Germinal center (tissue), 1 donor: ENCODE data around the gene DCT.
"Not testable (repeated sequence)": the region's sequence is repeated elsewhere in the genome, so short reads cannot be mapped to it uniquely, and the experiment has no call there.

Source experiments
- DNase-seq: peaks from one replicate; pipeline ENCODE4 v3.0.0; 2012; ENCODE audit warnings: mixed read lengths, low spot score

DCT gene

DNA sequence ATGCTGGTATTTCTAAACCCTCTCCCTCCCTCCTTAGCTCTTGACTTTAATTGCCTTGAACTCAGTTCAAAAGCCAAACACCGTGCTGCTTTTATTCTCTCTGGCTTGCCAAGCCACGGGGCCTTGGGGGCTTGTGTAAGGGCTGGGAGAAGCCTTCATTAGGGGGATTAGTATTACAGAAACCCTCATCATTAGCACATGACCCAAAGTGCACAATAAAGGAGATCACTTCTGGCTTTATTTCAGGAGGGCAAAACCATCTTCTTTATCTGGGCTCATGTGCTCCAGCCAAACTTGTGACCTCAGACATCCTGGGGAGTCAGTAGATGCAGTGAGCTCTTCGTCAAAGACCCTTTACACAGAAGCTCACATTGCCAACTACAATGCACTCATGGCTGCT, at the start of gene DCT:
Gene DCT (minus strand): TSS at position 67 of the 400 bp plus-strand sequence. CDS start 427 bp downstream, outside the sequence.
- no peak for DNase-seq

DNA sequence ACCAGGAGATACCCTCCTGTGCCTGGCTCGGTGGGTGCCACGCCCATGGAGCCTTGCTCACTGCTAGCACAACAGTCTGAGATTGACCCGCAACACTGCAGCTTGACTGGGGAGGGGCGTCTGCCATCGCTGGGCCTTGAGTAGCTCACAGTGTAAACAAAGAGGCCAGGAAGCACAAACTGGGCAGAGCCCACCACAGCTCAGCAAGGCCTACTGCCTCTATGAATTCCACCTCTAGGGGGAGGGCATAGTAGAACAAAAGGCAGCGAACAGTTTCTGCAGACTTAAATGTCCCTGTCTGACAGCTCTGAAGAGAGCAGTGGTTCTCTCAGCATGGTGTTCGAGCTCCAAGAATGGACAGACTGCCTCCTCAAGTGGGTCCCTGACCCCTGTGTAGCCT, 47.5 kb upstream of the DCT start:
- DNase-seq, result not testable (repeated sequence)

DNA sequence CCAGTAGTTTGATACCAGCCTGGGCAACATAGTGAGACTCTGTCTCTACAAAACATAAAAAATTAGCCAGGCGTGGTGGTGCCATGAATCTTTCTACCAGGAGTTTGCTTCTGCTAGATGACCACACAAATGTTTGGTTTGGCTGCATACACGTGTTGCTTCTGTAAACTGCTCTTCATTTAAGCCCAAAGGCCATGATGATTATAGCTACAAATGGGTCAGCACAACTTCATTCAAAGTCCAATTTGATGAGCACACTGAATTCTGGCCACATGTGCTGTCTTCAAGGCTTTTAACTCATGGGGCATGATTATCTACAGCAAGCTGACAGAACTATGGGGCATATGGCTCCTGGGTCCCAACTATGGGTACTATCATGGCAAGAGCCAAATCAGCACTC, 46.3 kb upstream of the DCT start:
- DNase-seq, result no peak

DNA sequence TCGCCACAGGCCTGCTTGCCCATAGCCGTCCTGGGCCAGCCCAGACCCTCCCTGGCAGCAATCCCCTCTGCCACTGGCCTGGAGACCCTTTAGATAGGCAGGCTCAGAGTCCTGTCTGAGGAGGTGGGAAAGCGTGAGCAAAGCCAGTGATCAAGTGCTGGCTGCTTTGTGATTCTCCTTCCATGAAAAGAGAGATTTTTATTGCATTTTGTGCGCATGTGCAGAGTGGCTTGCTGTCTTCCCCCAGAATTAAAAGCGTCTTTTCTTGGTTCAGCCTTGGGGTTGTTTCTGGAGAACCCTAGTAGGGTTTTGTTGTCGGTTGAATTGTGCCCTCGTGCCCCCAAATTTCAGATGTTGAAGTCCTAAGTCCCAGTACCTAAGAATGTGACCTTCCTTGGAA, 44.9 kb upstream of the DCT start:
- DNase-seq, result no peak

DNA sequence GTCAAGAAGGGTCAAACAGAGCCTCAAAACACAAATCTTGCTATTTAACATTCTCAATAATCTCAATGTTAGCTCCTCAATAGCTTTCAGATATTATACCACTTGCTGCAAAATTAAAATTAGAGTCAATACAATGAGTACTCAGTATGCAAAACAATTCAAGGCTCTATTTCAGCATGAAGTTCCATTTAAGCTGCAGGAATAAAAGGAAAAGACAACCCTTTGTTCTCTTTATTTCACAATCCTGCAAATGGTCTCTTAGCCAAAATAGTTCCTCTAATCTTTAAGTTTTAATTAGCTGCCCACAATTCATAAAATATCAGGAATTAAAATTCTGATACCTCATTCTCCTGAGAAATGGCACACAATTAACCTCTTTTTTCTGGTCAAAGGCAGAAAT, 40.5 kb upstream of the DCT start:
- no peak for DNase-seq

DNA sequence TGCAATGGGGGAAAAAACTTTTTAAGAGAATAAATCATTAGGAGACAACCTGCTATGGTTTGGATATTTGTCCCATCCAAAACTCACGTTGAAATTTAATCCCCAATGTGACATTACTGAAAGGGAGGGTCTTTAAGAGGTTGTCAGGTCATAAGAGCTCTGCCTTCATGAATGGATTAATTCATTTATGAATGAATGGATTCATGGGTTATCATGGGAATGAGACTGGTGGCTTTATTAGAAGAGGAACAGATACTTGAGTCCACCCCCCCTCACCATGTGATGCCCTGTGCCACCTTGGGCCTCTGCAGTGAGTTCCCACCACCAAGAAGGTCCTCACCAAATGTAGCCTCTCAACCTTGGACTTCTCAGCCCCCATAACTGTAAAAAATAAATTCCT, 37.0 kb upstream of the DCT start:
- DNase-seq, result no peak

DNA sequence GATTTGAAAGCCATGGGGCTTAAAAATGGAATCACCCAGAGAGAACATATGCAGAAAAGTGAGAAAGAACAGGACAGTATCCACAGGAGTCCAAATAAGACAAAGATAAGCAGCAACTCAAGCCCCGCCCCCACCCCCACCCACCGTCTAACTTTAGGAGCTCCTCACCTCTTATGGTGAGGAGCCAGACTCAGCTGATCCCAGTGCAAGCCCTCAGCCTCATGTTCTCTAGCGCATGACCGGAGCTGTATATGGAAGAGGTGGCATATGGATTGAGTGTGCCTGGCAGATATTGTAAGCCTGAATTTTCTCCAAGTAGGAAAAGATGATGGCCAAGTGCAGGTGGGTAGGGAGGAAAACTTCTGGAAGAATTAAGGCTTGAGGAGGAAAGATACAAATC, 36.4 kb upstream of the DCT start:
- no peak for DNase-seq

DNA sequence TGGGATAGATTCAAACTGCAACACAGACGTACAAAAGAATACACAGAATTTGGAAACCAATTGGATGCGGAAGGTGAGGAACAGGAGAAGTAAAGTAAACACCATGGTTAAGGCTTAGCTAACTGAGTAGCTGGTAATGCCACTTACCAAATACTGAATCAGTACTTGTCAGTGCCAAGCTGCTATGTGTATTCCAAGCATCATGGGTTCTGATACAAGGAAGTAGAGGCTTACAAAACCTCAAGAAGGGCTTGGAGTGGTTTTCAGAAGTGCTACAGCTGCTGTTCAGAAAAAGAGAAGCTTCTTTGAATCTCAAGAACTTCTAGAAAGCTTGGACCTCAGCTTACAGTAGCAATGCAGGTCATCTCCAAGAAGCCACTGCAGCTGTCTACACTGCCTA, 35.9 kb upstream of the DCT start:
- DNase-seq, result no peak

DNA sequence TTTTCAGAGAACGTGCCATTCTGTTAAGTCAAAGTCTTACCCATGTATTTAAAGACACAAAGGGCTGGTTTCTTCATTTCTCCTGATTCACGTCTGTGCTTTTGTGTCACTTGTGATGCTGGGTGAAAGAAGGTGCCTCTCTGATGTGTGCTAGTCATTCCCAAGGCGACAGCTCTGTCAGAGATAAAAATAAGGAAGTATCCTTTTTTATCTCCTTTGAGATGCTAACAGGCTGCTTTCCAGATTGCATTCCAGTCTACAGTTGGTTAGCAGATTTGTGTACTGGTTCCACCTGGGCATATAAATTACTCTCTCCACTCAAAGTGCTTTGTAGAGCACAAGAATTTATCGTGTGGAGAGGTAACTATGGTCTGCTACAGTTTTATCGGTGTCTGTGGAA, 33.5 kb upstream of the DCT start:
- no peak for DNase-seq

DNA sequence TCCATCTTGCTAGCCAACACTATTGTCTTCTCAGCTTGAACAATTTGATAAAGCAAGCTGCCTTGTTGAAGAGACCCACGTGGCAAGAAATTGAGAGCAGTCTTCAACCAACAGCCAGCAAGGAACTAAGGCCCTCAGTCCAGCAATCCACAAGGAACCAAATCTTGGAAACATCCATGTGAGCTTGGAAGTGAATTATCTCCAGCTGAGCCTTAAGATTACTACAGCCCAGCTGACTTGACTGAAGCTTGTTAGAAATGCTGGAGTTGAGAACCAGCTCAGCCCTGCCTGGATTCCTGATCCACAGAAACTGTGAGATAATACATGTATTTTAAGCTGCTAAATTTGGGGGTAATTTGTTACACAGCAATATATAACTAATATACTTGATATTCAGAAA, 26.2 kb upstream of the DCT start:
- no peak for DNase-seq

DNA sequence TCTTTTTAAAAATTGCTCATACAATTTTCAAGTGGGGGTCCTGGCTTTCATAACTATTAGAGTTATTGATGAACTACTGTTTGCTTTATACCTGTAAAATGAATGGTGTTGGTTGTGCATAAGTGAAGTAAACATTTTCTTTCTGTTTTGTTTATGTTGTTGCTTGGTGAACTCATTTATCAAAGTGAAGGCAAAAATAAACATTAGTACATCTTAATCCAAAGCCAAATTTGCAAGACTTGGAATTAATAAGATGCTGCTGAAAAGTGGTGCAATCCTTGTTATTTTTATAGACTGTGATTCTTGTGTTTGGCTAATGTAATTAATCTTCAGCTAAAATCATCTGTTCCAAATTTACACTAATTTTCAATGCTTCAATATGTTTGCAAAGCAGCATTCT, 24.4 kb upstream of the DCT start:
- no peak for DNase-seq

DNA sequence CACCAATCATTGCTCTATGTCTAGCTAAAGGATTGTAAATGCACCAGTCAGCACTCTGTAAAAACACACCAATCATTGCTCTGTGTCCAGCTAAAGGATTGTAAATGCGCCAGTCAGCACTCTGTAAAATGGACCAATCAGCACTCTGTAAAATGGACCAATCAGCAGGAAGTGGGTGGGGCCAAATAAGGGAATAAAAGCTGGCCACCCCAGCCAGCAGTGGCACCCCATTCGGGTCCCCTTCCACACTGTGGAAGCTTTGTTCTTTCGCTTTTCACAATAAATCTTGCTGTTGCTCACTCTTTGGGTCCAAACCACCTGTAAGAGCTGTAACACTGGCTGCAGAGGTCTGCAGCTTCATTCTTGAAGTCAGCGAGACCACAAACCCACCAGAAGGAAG, 19.3 kb upstream of the DCT start:
- not testable (repeated sequence) for DNase-seq

DNA sequence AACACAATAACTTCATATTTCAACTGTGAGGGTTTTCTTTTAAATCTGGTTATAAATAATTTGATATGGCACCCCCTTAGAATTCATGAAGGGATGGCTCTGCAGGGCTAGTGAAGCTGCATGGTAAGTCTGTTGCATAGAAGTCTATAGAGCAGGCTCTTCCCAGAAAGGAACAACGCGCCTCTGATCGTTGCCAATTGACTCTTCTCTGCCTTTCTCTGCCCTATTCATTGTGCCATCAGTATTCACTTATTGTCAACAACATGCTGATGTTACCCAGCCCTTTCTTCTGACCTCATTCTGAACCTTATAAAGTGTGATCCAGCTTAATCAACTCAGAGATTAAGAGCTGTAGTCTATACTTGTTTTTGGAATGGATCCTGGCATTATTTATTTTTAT, 16.3 kb upstream of the DCT start:
- no peak for DNase-seq

DNA sequence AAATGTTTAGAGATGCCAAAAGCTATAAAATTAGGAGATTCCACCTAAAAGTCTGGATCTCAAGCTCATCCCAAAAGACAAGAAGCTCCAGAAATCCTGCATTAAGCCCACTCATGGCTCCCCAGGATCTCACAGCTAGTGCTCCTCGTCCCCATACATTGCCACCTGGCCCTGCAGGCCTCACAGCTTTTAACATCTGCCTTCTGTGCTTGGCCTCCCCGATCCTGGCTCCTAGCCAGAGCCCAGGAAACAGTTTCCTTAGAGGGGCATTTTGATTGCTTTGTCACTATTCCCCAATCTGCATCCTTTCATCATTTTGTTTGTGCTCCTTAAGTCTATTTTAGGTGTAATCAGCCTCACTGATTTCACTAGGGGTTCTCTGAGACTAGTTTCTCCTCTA, 14.5 kb upstream of the DCT start:
- no peak for DNase-seq

DNA sequence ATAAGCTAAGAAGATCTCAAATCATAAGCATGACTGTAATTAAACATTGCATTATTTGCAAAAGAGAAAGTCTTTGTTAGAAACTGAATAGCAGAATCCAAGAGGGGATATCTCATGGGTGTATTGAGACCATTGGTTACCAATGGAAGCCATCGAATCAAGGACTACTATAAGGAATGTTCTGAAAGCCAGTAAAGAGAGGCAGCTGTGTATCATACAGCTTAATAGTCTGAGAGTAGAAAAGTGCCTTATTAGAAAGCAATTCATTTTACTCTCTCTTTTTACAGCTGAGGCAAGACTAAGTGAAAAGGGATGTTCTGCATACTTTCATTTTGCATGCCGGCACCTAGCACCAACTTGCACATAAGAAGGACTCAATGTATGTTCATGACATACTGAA, 7.6 kb upstream of the DCT start:
- no peak for DNase-seq

DNA sequence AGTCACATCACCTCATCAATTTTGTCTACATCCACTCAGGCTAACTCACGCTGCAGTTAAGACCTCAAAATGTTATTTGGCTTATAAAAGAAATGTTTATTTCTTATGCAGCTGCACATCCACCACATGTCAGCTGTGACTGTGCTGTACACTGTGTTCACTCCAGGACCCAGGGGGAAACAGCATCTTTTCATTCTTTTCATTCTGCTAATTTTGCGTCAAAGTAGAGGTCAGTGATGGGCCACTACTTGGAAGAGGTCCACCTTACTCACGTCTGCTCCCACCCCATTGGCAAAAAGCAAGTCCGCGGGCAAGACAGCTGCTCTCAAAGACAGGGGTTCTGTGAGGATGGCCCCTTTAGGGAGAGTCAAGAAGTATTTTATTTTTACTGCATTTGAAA, 4.5 kb upstream of the DCT start:
- no peak for DNase-seq

DNA sequence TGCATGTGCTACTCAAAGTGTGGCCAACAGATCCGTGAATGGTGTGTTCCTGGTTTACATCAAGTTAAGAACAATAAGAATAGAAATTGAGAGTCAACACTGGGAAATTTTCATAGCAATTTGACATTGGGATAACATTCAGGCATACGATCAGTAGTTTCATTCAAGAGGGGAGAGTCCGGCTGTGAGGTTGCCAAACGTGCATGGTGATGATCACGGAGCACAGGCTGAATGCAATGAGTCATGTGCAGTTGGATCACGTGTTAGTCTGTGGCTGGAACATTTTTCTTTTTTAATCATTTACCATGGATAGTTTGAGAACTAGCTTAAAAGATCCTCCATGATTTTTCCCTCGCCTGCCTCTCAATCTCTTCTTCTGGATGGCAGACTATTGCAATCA, 2.5 kb upstream of the DCT start:
- no peak for DNase-seq

DNA sequence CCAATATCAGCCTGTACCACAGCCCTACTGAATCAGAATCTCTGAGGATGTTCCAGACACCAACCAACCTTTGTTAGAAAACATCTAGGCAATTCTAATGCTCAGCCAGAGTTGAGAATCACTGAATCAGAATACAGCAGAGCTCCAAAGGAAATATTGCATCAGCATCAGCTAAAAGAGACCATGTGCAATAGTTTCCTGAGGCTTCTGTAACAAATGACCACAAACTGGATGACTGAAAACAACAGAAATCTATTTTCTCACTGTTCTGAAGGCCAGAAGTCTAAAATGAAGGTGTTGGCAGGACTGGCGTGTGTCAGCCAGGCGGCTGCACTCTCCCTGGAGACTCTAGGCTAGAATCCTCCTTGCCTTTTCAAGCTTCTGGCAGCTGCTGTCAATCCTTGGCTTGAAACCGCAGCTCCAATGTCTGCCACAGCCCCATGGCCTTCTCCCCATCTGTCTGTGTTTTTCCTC, 1.2 kb upstream of the DCT start:
- no peak for DNase-seq

DNA sequence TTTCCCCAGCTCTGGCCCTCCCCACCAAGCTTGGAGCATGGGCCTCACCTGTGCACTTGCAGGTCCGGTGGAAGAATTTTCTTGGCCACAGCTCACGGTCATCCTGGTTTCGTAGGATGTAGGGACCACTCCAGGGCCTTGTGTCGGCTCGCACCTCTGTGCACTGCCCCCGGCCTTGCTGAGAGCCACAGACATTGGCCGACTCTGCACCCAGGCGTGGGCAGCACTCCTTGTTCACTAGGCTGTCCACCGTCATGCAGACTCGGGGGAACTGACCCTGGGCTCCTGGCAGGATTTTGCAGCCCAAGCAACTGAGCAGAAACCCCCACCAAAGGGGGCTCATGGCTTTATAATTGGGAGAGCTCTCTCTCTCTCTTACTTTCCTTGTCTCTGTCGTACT, 569 bp downstream of the DCT start:
- DNase-seq, result no peak

DNA sequence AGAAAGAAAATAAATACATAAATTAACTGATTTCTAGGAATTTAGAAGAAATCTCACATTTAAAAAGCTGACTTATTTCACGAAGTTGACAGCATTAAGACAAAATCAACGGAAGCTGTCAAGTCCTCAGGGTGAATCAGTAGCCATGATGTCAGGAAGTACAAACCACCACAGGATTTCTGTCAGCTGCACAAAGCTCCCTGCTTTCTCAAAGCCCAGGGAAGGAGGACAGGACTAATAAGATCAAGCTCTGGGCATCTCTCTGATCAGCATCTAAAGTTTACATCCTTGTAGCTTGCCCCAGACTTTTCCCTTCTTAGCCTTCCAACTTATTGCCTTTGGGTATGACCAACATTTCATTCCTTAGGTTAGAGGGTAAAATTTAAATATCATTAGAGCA, 9.4 kb downstream of the DCT start:
- no peak for DNase-seq

DNA sequence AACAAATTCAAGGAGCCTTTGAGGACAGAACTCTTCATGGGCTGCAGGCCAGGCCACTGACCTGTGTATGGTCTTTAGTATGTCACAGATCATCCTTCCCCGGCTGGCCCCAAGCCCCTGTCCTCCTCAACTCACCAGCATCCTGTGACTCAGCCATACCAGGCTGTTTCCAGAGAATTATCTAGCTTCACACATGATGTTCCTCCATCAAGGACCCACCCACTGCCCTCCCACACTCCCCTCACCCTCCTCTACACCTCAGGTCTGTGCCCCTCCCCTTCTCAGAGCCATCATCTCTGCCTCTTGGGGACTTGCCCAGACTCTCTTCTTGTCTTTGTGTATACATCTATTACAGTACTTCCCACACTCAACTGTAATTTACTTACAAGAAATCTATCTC, 14.7 kb downstream of the DCT start:
- DNase-seq, result no peak

DNA sequence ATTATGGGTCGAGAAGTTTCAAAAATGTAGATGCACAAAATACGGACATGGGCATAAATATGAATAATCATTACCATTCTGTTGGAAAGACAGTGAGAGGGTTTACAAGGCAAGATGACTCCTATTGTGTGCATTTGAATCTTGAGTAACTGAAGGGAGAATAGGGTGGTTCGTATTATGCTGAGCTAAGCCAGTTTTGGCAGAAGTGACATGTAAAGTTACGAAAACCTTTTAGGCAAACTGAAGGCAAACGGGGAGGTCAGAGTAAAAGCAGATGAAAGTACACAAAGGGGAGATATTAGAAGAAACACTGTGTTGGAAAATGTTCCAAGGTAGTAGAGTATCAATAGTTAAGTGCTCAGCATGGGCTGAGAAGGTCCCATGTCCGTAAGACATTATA, 16.8 kb downstream of the DCT start:
- DNase-seq, result no peak

DNA sequence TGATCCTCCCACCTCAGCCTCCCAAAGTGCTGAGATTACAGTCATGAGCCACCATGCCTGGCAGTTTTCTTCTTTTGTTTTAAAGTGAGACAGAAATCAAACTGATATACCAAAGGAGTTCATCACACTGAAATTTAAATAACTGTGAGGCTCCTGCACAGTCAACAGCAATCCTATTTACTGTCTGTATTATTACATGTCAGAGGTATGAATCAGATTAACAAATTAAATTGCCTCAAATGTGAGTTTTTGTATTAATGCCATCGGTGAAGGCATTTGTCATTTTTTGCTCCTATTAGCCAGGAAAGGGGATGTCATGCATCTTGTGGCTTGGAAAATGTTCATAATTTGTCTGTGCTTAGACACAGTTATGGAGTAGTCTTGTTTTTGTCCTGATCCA, 20.4 kb downstream of the DCT start:
- DNase-seq, result no peak

DNA sequence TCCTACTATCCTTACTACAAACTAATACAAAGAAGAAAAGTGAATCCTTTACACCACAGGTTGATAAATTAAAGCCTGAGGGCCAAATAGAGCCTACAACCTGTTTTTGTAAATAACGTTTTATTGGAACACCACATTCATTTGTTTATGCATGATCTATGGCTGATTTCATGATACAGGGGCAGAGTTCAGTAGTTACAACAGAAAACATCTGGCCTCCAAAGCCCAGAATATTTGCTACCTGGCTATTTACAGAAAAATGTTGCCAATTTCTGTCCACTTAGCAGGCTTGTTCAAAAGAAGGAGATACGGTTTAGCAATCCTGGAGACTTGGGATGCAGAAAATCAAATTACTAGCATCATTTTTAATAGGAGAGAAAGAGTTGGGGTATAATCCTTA, 24.1 kb downstream of the DCT start:
- no peak for DNase-seq

DNA sequence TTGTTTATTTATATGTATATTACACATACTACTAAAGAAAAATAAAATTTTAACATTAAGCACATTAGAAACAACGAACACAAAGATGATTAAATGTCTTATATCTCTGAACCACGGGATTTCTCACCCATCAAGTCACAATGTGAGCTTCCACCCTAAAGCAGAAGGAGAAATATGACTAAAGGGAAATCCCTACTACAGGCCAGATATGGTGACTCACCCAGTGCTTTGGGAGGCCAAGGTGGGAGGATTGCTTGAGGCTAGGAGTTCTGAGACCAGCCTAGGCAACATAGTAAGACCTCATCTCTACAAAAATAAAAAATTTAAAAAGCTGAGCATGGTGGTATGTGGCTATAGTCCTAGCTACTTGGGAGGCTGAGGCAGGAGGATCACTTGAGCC, 24.6 kb downstream of the DCT start:
- DNase-seq, result no peak
